Amniotic epithelial cell (primary cell): ENCODE data around the gene PLAGL1.
"Not testable (repeated sequence)": the region's sequence is repeated elsewhere in the genome, so short reads cannot be mapped to it uniquely, and the experiment has no call there.

Source experiments
- DNase-seq: peaks from one replicate; pipeline ENCODE4 v3.0.0-alpha.2; 2010; ENCODE audit warnings: low read depth

The PLAGL1 gene

DNA sequence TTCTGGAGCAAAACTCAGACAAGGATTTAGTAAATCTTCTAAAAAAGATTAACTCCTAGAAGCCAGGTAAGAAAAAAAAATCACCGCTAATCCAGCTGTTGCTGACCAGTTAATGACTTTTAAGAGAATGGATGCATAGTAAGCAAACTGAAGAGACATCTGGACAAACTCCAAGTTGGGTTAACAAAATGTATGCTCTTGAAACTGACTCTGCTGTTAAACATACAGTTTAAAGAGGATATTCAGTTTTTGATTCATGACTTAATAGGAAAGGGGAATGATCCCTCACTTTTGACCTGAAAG is 70.4 kb downstream of the PLAGL1 start:
- peak; percentile 55 for DNase-seq

DNA sequence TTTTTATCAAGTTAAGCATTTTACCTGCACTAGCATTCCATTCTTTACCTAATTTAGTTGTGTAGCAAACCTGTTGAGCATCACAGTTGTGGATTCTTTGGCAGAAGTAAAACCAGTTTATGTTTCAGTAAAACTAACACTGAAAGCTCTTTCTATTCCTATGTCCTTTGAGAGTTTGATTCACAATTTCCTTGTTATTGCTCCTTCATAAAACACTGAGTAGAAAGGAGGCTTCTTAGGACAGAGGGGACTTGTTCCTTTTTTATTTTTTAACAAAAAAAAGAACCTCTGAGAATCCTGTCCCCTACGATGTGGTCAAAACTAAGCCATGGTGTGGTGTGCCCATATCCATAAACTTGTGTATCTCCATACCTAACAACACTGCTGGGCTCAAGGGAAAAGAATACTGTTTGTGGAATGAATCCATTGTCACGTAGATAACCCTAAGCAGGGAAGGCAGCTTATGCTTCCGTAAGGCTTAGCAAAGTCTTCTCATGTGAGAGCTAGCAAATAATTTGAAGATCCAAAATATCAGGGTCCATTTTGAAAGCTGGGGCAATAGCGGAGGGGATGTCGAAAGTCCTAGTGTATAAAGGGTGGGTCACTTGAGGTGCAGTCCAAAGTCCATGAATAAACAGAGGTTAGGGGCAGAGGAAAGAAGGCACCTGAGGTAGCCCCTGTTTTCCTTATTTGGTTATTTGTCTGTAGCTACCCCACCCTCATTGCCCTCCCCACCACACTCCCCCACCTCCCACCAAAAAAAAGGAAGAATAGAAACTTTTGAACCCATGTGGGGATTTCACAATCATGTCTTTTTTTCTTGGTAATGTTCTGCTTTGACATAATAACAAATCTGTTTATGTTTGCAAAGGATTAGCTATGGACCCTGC is 71.0 kb downstream of the PLAGL1 start:
- DNase-seq = no peak

DNA sequence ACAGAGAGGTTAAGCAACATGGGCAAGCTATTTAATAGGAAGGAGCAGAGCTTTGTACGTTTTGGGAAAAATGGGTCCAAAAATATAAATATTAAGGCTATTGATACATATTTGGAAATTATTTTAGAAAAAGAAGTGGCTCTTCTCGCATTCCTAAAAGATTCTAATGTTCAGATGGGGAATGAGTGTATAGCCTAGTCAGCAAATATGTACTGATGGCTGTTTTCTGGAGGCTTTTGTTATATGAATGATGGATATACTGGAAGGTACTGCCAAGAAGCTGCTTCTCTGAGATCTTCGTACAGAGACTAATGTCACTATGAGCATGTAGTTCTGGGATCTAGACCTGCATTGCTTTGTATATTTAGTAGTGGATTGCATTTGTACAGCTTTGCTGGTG is 71.7 kb downstream of the PLAGL1 start:
- no peak for DNase-seq

DNA sequence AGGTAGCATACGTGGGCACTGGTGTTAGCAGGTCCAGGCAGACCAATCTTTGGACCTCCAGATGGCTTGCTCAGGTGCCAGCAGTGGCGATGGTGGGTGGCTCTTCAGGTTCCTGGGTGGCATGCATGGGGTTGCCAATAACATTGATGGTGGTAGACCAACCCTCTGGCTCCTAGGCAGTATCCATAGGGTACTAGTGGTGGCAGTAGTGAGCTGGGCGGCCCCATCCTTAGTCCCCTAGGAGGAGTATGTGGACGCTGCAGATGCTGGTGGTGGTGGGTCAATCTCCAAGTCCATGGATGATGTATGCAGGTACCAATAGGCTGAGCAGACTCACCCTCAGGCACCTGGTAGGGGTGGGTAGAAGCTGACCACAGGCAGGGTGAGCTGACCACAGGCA is 73.2 kb downstream of the PLAGL1 start:
- DNase-seq = no peak

DNA sequence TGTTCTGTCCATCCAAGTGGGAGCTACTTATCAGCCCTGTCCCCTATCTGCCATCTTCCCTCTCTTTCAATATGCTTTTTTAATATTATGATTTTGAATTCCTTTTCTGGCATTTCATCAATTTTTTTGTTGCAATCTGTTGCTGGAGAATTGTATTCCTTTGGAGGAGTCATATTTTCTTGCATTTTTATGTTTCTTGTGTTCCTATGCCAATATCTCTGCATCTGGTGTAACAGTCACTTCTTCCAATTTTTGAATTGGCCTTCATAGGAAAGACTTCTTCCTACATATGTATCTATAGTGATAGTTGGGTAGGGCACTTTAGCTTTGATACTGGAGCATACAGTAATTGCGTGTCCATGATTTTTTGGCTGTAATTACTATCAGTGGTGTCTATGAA is 73.7 kb downstream of the PLAGL1 start:
- no peak for DNase-seq

DNA sequence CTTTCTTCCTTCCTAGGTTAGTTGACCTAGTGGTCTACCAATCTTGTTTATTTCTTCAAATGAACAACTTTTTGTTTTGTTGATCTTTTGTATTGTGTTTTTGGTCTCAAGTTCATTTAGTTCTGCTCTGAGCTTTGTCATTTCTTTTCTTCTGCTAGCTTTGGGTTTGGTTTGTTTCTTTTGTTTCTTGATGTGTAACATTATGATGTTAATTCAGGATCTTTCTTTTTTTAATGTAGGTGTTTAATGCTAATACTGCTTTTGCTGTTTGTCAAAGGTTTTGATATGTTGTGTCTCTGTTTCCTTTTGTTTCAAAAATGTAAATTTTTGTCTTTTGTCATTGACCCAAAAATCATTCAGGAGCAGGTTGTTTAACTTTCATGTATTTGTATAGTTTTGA is 78.1 kb downstream of the PLAGL1 start:
- no peak for DNase-seq

DNA sequence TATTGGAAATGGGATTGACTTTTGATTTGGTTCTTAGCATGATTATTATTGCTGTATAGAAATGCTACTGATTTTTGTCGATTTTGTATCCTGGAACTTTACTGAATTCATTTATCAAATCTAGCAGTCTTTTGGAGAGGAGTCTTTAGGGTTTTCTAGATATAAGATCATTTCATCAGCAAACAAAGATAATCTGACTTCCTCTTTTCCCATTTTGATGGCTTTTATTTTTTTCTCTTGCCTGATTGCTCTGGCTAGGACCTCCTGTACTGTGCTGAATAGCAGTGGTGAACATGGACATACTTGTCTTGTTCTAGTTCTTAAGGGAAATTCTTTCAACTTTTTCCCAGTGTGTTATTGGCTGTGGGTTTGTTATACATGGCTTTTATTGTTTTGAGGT is 79.2 kb downstream of the PLAGL1 start:
- DNase-seq = no peak

DNA sequence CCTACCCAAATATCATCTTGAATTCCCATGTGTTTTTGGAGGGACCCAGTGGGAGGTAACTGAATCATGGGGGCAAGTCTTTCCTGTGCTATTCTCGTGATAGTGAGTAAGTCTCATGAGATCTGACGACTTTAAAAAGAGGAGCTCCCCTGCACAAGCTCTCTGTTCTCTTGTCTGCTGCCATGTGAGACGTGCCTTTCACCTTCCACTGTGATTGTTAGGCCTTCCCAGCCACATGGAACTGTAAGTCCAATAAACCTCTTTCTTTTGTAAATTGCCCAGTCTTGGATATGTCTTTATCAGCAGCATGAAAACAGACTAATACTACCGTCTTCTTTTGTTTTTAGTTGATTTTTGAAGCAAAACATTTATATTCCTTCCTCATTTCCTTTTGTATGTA is 91.0 kb downstream of the PLAGL1 start:
- not testable (repeated sequence) for DNase-seq

DNA sequence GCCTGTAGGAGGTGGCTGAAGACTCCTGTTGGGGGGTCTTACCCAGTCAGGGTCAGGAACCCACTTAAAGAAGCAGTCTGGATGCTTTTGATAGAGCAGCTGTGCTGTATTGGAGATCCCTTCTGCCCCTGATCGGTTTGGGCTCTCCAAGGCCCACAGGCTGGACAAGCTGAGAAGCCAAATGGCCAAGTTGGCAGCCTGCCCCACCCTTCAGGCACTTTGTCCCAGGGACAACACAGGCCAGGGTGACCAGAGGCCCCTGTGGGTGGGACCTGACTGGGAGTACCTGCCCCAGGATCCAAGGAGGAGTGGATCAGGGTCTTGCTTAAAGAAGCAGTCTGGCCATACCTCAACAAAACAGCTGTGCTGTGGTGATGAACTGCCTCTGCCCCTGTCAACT is 95.4 kb downstream of the PLAGL1 start:
- DNase-seq = no peak

DNA sequence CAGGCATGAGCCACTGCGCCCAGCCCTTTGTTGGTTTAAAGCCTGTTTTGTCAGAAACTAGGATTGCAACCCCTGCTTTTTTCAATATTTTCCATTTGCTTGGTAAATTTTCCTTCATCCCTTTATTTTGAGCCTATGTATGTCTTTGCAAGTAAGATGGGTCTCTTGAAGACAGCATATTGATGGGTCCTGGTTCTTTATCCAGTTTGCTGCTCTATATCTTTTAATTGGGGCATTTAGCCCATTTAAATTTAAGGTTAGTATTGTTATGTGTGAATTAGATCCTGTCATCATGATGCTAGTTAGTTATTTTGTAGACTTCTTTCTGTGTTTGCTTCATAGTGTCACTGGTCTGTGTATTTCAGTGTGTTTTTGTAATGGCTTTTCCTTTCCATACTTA is 97.0 kb downstream of the PLAGL1 start:
- DNase-seq = peak; percentile 2

DNA sequence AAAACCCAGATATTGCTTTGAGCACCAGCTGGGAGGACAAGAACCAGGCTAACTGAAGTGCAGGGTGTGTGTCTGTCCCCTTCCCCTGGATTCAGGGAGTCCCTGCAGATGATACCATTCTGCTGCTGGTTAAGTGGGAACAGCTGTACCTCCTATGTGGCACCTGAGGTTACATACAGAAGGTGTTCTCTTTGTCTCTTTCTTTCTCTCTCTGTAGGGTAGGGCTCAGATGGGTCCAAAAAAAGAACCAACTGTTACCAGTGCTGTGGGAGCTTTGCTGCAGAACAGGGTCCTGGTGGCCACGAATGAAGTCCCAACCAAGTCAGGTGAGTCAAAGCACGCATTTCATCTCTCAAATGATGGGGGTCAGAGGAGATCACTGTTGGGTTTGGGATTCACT is 105.2 kb downstream of the PLAGL1 start:
- no peak for DNase-seq

DNA sequence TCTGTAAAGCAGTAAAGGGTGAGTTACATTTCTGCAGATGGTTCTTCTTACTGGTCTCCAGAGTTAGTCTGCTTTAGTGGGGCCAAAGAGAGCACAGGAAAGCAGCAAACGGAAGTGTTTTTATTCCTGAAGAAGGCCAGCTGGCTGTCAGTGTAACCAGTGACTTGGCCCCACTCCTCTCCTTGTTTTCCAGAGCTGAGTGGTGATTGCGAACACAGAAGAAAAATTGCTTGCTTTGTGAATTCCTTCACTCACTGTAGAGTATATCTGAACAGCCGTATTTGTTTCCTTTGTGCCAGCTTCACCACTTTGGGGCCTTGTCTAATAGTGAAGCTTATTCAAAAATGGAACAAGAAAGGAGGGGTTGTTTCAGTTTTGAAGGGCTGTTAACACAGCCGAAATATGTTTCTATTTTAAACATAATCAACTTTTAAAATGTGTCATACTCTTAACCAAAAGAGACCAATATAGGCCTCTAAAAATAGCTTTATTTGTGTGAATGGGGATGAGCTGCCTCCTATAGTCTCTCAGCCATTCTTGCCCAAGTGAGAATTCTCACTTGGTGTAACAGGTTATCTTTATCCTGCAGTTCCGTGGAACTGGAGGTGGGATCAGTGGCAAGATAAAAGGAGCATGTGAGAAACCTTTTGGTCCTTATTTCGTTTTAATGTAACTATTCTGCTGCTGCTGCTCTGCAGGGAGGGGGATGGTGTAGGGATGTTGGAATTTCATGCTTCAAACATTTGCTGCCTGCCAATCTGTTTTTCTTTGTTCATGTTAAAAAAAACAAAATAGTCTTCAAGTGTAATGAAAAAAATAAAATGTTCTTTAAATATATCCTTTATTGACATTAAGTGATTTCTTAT is 105.9 kb downstream of the PLAGL1 start:
- peak; percentile 59 for DNase-seq

DNA sequence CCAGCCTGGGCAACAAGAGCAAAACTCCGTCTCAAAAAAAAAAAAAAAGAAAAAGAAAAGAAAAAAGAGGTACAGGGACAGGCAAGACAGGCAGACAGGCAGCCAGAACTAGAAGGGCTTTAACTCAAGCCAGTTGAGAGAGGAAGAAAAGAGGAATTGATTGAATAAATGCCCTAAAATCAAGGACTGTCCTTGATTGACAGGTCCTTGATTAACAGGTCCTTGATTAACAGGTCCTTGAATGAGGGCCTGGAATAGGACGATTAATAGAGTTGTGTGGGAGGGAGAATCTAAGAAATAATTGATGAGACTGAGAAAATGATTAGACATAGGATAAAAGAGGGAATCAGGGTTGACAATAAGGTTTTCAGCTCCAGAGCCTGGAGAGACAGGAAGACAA is 107.7 kb downstream of the PLAGL1 start:
- no peak for DNase-seq

DNA sequence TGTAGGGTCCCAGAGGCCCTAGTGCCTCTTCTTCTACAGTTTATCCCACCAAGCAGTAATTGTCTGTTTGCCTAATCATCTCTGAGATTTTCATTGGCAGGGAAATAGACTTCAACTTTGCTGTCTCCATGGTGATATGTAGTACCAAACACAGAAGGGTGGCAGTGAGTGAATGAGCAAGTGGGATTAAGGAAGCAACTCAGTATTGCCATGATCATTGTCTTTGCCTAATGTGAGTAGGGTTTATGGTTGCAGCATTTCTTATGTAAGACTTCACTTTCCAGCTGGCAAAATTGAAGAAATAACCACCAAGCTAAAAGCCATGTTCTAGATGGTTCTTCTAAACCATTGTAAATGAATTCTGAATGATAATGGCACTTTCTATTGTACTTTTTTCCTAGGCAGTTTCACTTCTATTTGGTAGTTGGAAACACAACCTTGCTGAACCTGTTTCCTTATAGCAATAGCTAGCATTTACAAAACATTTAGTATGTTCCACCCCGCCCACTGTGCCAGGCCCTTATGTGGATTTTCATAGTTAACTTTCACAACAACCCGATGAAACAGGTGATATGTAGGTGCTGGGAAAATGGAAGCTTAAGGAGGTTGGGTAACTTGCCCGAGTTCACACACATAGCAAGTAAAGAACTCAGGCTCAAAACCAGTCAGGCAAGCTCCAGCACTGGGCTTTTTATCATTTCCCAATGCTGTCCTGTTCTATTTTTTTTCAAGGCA is 111.8 kb downstream of the PLAGL1 start:
- DNase-seq = no peak

DNA sequence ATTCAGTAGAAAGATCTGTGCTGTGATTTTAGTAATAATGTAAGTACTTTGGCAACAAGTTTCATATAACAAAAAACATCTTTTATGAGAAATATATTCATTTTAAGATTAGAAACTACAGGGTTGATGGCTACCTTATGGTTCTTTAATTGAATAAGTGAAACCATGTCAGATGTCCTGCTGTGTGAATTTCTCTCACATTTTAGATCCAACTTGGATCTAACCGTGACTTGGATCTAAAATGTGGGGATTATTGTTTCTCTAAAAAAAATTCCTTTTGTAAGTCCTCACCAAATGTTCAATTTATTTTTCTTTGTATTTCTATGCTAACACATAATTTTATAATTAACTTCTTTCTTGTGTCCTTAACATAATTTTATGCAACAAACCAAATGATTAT is 113.4 kb downstream of the PLAGL1 start:
- no peak for DNase-seq
